ENCODE measurements around the gene GOLGA8S. TPM values are rescaled to one million over a fixed set of nuclear protein-coding genes. Genes with fewer than 3 reads are reported as not detected.
"Not testable (repeated sequence)": the region's sequence is repeated elsewhere in the genome, so short reads cannot be mapped to it uniquely, and the experiment has no call there.

Gene GOLGA8S, protein sequence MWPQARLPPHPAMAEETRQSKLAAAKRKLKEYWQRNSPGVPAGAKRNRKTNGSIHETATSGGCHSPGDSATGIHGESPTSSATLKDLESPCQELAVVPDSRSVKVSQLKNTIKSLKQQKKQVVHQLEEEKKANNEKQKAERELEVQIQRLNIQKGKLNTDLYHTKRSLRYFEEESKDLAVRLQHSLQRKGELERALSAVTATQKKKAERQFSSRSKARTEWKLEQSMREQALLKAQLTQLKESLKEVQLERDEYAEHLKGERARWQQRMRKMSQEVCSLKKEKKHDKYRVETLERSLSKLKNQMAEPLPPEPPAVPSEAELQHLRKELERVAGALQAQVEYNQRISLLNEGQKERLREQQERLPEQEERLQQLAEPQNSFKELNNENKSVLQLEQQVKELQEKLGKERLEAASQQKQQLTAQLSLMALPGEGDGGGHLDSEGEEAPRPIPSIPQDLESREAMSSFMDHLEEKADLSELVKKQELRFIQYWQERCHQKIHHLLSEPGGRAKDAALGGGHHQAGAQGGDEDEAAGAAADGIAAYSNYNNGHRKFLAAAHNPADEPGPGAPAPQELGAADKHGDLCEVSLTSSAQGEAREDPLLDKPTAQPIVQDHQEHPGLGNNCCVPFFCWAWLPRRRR
- total RNA-seq, result under 1 TPM in 5 of 6 experiments, not detected in 1; 0.18 to 0.37 (median 0.22) TPM
- long read RNA-seq, result 0 reads

DNA sequence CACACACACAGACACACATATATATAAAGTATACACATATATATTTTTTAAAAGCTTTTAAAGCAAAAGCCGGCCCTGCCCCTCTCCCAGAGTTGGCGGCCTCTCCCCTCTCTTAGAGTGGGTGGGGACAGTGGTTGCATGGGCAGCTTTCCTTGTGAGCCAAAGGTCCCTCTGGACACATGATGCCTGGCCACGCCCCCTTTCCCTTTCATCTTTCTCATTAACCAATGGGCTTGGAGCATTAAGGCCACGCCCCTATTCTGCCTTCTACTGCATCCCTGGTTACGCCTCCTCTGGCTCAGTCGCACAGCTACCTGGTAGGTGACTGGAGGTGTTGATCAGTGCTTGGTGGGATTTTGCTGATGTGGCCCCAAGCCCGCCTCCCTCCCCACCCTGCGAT, at the start of gene GOLGA8S:
GOLGA8S (plus strand) TSS at position 301 of the 400 bp plus-strand sequence; CDS start at position 363, 62 bp downstream.
- H3K4me1 ChIP-seq; H3K4me3 ChIP-seq; DNase-seq; intact Hi-C loops (cut with DNase I); H3K27me3 ChIP-seq; H3K9me3 ChIP-seq; H3K36me3 ChIP-seq; ATAC-seq; H3K27ac ChIP-seq: not testable (repeated sequence)
- no CpG with 5 or more reads among the region's 8 CpGs for WGBS (ENCODE audit: insufficient coverage, low coverage, low lambda C conversion rate, missing lambda C conversion rate)

DNA sequence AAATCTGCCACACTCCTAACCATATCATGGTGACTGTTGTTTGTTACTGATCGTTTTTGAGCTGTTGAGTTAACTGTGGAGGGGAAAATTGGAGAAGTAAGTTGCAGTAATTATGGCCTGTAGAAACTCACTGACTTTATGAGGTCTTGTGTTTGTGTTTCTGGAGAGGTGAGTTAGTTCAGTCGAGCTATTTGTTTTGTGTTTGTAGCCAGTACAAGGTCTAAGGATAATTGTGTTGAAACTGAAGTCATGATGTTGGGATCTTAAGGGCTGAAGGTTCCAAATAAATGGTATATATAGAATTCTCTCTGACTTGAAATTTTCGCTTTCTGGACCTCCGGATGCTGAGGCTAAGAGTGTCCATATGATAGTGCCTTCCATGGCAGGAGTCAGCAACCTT, 49.7 kb upstream of the GOLGA8S start:
- intact Hi-C loops (cut with DNase I); H3K27ac ChIP-seq; H3K27me3 ChIP-seq; H3K9me3 ChIP-seq; DNase-seq; H3K4me1 ChIP-seq: not testable (repeated sequence)
- 45% methylated on average over 4 of the region's 4 CpGs for WGBS (ENCODE audit: insufficient coverage, low coverage, low lambda C conversion rate, missing lambda C conversion rate)
- ATAC-seq, result peak in 1 of 4 donors; percentile 40
- Histone ChIP-seq H3K36me3 (peaks cover 0 to 30% (median 5%) of the 10 kb centered on the region in 4 donors), H3K4me3 (peak overlapping the region in 1 of 3 donors; percentile 63)

DNA sequence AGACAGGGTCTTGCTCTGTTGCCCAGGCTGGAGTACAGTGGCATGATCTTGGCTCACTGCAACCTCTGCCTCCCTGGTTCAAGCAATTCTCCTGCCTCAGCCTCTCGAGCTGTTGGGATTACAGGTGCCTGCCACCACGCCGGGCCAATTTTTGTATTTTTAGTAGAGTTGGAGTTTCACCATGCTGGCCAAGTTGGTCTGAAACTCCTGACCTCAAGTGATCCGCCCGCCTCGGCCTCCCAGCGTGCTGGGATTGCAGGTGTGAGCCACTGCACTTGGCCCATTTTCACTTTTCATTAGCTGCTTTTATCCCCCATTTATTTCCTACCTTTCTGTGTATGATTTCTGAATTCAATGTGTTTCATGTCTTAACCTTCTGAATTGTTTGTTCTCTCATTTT, 48.6 kb upstream of the GOLGA8S start:
- ATAC-seq; H3K4me1 ChIP-seq; H3K4me3 ChIP-seq; H3K27me3 ChIP-seq; H3K27ac ChIP-seq; H3K9me3 ChIP-seq; intact Hi-C loops (cut with DNase I): not testable (repeated sequence)
- peaks cover 0 to 42% (median 11%) of the 10 kb centered on the region in 4 donors for H3K36me3 ChIP-seq
- peak in 1 of 3 donors; percentile 35 for DNase-seq
- 86% methylated on average over 5 of the region's 7 CpGs for WGBS (ENCODE audit: insufficient coverage, low coverage, low lambda C conversion rate, missing lambda C conversion rate)

DNA sequence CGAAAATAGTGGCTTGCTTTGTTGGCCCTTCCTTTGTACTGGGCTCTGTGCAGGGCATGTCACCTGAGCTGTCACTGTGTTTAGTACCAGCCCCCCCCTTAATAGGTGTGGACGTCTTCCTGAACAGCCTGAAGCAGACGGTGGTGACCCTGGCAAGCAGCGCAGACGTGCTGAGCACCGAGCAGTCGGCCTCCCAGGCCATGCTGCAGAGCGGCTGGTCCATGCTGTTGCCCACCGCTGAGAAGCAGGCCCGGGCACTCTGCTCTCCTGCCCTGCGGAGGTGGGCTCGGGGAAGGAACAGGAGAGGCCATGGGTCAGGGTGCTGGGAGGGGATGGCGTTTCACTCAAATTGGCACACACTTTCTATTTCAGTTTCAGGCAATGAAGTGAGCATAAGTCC, 43.3 kb upstream of the GOLGA8S start:
- H3K9me3 ChIP-seq; ATAC-seq; H3K27ac ChIP-seq; H3K27me3 ChIP-seq; H3K4me1 ChIP-seq; H3K4me3 ChIP-seq; intact Hi-C loops (cut with DNase I): not testable (repeated sequence)
- DNase-seq, result peak in 1 of 3 donors; percentile 58
- peaks cover 0 to 47% (median 13%) of the 10 kb centered on the region in 4 donors for H3K36me3 ChIP-seq
- 75% methylated on average over 2 of the region's 13 CpGs for WGBS (ENCODE audit: insufficient coverage, low coverage, low lambda C conversion rate, missing lambda C conversion rate)

DNA sequence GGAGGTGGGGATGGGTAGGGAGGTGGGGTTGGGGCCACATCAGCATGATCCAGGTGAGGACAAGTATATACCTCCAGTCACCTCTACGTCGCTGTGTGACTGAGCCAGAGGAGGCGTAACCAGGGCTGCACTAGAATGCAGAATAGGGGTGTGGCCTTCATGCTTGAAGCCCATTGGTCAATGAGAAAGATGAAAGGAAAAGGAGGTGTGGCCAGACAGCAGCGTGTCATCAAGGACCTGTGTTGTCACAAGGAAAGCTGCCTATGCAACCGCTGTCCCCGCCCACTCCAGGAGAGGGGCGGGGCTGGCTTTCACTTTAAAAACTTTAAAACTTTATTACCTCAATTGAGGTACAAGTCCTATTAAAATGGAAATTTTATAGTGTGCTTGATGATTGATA, 20.5 kb upstream of the GOLGA8S start, which contains the start of gene GOLGA6L26:
GOLGA6L26 (minus strand) TSS at position 101 of the 400 bp plus-strand sequence; CDS start at position 40, 61 bp downstream.
- intact Hi-C loops (cut with DNase I); H3K9me3 ChIP-seq; H3K27ac ChIP-seq; H3K4me3 ChIP-seq; DNase-seq; H3K27me3 ChIP-seq; H3K4me1 ChIP-seq; H3K36me3 ChIP-seq; ATAC-seq: not testable (repeated sequence)
- WGBS (ENCODE audit: insufficient coverage, low coverage, low lambda C conversion rate, missing lambda C conversion rate), result no CpG with 5 or more reads among the region's 7 CpGs

DNA sequence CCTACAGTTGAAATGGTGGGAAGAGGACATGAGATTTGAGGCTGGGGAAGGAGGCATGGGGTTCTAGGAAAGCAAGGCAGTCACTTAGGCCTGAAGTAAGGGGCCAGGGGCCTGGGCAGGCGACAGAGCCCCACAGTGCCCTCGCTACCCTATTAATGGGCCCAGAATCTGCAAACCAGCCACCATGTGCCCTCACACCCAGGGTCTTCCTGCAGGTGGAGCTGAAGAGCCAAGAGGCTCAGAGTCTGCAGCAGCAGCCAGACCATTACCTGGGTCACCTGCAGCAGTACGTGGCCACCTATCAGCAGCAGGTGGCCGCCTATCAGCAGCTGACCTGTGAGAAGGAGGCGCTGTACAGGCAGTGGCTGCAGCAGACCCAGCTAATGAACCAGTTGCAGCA, 8.1 kb downstream of the GOLGA8S start:
- H3K4me3 ChIP-seq; DNase-seq; H3K36me3 ChIP-seq; H3K4me1 ChIP-seq; H3K27ac ChIP-seq; ATAC-seq; intact Hi-C loops (cut with DNase I); H3K27me3 ChIP-seq; H3K9me3 ChIP-seq: not testable (repeated sequence)
- no CpG with 5 or more reads among the region's 5 CpGs for WGBS (ENCODE audit: insufficient coverage, low coverage, low lambda C conversion rate, missing lambda C conversion rate)

DNA sequence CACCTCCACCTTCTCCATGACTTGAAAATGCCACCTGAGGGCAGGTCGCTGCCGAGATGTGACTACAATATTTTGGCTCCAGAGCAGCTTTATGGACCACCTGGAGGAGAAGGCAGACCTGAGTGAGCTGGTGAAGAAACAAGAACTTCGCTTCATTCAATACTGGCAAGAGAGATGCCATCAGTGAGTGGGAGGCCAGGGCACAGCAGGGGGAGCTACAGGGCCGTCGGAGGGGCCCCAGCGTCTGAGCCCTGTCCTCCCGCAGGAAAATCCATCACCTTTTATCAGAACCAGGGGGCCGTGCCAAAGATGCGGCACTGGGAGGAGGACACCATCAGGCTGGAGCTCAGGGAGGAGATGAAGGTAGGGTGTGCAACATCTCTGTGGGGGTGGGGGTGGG, 9.7 kb downstream of the GOLGA8S start:
- H3K36me3 ChIP-seq; H3K4me3 ChIP-seq; H3K4me1 ChIP-seq; H3K27ac ChIP-seq; DNase-seq; intact Hi-C loops (cut with DNase I); H3K9me3 ChIP-seq; H3K27me3 ChIP-seq; ATAC-seq: not testable (repeated sequence)
- 19% methylated on average over 3 of the region's 9 CpGs for WGBS (ENCODE audit: insufficient coverage, low coverage, low lambda C conversion rate, missing lambda C conversion rate)

DNA sequence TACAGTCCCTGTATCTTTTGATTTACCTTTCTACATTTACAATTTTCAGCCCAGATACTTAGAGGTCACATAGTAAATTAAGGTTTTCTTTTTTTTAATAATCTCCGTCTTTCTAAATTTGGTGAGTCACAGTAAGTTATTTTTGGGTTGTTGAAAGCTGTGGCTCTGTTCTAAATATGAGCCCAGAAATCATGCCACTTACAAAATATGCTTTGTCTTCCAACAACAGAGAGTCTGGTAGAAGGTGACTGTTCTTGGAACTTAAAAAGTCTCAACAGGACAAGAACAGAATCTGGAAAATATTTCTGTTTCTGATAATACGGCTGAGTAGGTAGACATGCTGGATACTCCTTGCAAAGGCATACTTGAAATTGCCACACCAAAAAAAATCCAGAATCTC, 16.0 kb downstream of the GOLGA8S start:
- 59% methylated on average over 2 of the region's 2 CpGs for WGBS (ENCODE audit: insufficient coverage, low coverage, low lambda C conversion rate, missing lambda C conversion rate)
- Histone ChIP-seq H3K4me1 (no peaks in the 10 kb centered on the region), H3K27ac (no peak overlapping the region), H3K4me3 (no peak overlapping the region), H3K27me3 (no peaks in the 10 kb centered on the region), H3K9me3 (no peaks in the 10 kb centered on the region), H3K36me3 (no peaks in the 10 kb centered on the region)
- no peak for ATAC-seq
- DNase-seq, result no peak
- intact Hi-C loops (cut with DNase I), result no loop called here
- no peak for TF ChIP-seq POLR2A (IDR thresholded peaks at IDR 0.05)
- TF ChIP-seq, protein P1, sequence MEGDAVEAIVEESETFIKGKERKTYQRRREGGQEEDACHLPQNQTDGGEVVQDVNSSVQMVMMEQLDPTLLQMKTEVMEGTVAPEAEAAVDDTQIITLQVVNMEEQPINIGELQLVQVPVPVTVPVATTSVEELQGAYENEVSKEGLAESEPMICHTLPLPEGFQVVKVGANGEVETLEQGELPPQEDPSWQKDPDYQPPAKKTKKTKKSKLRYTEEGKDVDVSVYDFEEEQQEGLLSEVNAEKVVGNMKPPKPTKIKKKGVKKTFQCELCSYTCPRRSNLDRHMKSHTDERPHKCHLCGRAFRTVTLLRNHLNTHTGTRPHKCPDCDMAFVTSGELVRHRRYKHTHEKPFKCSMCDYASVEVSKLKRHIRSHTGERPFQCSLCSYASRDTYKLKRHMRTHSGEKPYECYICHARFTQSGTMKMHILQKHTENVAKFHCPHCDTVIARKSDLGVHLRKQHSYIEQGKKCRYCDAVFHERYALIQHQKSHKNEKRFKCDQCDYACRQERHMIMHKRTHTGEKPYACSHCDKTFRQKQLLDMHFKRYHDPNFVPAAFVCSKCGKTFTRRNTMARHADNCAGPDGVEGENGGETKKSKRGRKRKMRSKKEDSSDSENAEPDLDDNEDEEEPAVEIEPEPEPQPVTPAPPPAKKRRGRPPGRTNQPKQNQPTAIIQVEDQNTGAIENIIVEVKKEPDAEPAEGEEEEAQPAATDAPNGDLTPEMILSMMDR (IDR thresholded peaks at IDR 0.05), result no peak

DNA sequence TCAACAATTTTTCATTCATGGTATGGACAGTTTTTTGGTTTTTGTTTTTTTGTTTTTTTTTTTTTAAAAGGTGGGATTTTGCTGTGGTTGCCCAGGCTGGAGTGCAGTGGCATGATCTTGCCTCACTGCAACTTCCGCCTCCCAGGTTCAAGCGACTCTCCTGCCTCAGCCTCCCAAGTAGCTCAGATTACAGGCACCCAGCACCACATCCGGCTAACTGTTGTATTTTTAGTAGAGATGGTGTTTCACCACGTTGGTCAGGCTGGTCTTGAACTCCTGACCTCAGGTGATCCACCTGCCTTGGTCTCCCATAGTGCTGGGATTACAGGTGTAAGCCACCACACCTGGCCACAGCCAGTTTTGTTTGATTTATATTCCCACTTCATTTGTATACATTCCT, 16.6 kb downstream of the GOLGA8S start:
- DNase-seq; intact Hi-C loops (cut with DNase I); H3K36me3 ChIP-seq; H3K27me3 ChIP-seq; H3K4me3 ChIP-seq; H3K27ac ChIP-seq; ATAC-seq; H3K4me1 ChIP-seq; H3K9me3 ChIP-seq: not testable (repeated sequence)
- 35% methylated on average over 3 of the region's 4 CpGs for WGBS (ENCODE audit: insufficient coverage, low coverage, low lambda C conversion rate, missing lambda C conversion rate)

DNA sequence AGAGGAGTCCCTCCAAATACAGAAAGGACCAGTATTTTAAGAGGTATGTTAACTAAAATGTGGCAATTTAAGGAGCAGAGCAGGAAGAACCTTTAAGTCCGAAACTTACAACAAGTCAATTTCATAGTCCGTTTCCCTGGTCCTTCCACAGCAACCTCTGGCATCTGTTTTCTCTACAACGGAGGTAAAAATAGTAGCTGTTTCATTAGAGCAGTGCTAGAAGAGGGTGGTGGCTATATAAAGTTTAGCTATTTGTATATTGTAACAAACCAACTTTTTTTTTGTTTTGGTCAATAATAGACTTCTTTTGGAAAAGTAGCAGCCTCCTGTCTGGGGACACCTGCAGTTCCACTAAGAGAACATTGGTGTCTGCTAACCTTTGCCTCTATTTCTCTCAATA, 17.3 kb downstream of the GOLGA8S start:
- H3K36me3 ChIP-seq; H3K4me3 ChIP-seq; intact Hi-C loops (cut with DNase I); H3K27ac ChIP-seq; ATAC-seq; H3K4me1 ChIP-seq; H3K9me3 ChIP-seq; DNase-seq; H3K27me3 ChIP-seq: not testable (repeated sequence)
- 57% methylated on average over 3 of the region's 3 CpGs for WGBS (ENCODE audit: insufficient coverage, low coverage, low lambda C conversion rate, missing lambda C conversion rate)
